ENCODE measurements around the gene IFNA6. TPM values are rescaled to one million over a fixed set of nuclear protein-coding genes. Genes with fewer than 3 reads are reported as not detected.
"Not testable (repeated sequence)": the region's sequence is repeated elsewhere in the genome, so short reads cannot be mapped to it uniquely, and the experiment has no call there.

Gene IFNA6
- total and polyA plus RNA-seq, 9 donors: 0.12 TPM; not detected in 8

DNA sequence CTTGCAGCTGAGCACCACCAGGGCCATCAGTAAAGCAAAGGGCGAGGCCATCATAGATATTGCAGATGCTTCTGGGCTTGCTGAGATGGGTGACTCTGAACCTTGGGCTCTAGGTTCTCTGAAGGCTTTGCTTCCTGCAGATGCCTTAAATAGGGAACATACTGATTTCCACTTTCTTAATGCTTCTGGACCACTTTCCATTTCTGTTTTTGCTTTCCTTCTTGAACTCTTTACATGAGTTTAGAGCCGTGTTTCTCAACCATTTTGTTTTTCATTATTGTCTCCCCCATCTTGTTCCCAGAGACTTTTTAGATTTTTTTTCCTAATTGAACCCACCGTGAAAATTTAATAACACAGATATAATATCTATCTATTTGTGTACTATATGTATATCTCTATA lies 17.3 kb upstream of the IFNA6 start, which contains the start of gene IFNA13:
Gene IFNA13 (minus strand): TSS at position 101 of the 400 bp plus-strand sequence. CDS start 47 bp downstream, at position 54.
- H3K4me1 ChIP-seq (ENCODE audit: insufficient read depth): no peaks in the 10 kb centered on the region
- intact Hi-C loops (cut with DNase I): no loop called here
- WGBS, 3 donors: 86 to 94% (median 88%) methylated on average over 3 of the region's 3 CpGs

DNA sequence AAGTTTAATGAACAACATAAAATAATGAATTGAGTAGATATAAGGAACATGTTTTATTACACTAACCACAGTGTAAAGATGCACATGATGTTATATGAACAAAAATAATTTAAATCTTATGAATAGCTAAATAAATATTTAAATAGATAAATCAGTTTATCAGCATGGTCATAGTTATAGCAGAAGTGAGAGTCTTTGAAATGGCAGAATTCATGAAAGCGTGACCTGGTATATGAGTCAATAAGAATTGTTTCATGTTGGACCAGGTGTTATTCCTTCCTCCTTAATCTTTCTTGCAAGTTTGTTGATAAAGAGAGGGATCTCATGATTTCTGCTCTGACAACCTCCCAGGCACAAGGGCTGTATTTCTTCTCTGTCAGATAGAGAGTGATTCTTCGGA lies 16.5 kb upstream of the IFNA6 start:
- WGBS, 3 donors: 99 to 100% (median 100%) methylated on average over 1 to 2 of the region's 2 CpGs
- DNase-seq; intact Hi-C loops (cut with DNase I): not testable (repeated sequence)

More for the DNA sequence above, 17.3 kb upstream of the IFNA6 start, which contains the start of gene IFNA13:
- Histone ChIP-seq H3K27ac (no peak within 1 kb of the TSS), H3K4me3 (no peak within 1 kb of the TSS), H3K27me3 (peaks cover 2% of the 10 kb centered on the region), H3K9me3 (no peaks in the 10 kb centered on the region), H3K36me3 (no peaks in the 10 kb centered on the region)
- DNase-seq: no peak
- TF ChIP-seq, protein P1, sequence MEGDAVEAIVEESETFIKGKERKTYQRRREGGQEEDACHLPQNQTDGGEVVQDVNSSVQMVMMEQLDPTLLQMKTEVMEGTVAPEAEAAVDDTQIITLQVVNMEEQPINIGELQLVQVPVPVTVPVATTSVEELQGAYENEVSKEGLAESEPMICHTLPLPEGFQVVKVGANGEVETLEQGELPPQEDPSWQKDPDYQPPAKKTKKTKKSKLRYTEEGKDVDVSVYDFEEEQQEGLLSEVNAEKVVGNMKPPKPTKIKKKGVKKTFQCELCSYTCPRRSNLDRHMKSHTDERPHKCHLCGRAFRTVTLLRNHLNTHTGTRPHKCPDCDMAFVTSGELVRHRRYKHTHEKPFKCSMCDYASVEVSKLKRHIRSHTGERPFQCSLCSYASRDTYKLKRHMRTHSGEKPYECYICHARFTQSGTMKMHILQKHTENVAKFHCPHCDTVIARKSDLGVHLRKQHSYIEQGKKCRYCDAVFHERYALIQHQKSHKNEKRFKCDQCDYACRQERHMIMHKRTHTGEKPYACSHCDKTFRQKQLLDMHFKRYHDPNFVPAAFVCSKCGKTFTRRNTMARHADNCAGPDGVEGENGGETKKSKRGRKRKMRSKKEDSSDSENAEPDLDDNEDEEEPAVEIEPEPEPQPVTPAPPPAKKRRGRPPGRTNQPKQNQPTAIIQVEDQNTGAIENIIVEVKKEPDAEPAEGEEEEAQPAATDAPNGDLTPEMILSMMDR (IDR thresholded peaks at IDR 0.05): no peak
- no peak for TF ChIP-seq EP300 (IDR thresholded peaks at IDR 0.05)
- no peak for TF ChIP-seq POLR2A (IDR thresholded peaks at IDR 0.05)

DNA sequence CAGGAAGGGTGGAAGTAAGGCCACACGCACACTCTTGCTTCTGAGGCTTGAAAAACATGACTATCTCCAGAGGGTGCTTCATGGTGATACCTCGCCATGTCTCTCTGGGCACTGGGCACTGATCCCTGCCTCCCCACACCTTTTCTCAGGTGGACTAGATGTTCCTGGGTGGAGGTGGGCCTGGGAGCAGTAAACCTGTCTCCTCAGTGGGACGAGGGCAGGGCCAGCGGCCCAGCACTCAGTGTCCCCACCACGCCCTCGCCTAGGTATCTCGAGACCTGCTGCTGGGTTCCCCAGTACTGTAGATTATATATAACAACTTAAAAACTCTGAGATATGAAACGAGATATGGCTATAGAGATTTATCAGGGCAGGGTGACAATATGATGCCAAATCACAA lies 11.6 kb upstream of the IFNA6 start:
- TF ChIP-seq, protein P1 (IDR thresholded peaks at IDR 0.05): no peak
- TF ChIP-seq EP300 (IDR thresholded peaks at IDR 0.05): no peak
- TF ChIP-seq POLR2A (IDR thresholded peaks at IDR 0.05): no peak
- intact Hi-C loops (cut with DNase I): no loop called here
- 89 to 94% (median 94%) methylated on average over 8 of the region's 8 CpGs for WGBS, 3 donors

More for the DNA sequence above, 16.5 kb upstream of the IFNA6 start:
- not testable (repeated sequence) for H3K27ac ChIP-seq; H3K36me3 ChIP-seq; H3K9me3 ChIP-seq; H3K4me1 ChIP-seq (ENCODE audit: insufficient read depth); H3K27me3 ChIP-seq; H3K4me3 ChIP-seq

DNA sequence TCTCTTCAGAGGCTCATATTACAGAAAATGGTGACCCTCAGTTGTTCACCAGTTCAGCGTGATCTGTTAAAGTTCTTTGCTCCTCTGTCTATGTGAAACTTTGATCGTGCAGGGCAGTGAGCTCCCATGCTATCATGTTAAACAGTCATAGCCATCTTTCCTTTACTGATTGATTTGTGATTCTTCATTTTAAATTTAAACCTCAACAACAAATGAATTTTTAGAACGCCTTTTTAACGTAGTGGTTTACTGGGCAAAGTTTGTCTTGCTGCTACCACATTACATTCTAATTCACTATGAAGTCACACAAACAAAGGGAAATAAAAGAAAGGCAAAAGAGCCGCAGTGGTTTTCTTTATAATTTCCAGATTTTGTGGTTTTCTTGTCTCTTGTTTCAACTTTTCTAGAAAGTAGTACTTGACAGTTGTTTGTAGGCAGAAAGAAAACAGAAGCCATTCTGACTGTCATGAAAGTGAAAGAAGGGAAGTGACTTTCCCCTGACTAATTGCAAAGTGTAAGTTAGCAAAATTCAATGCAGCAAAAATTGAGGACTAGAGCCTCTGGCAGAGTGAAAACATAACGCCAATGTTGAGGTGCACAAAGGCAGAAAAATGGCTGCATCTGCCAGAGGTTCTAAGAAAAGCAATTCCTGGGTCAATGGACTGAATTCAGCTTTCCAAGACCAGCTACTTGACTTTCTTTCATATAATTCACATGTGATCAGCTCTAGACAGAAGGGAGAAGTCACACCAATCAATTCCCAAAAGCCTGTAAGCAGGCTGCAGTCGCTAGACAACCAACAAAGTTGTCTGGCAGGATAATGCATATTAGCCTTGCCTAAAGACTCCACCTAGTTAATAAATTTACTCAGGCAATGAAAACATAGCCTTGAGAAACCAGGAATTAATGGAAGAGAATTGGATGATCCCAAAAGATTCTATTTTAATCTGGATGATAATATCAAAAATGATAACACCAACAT lies 7.1 kb upstream of the IFNA6 start:
- H3K4me3 ChIP-seq: no peak overlapping the region
- no peak for TF ChIP-seq POLR2A (IDR thresholded peaks at IDR 0.05)
- TF ChIP-seq, protein P1 (IDR thresholded peaks at IDR 0.05): no peak
- no peak for TF ChIP-seq EP300 (IDR thresholded peaks at IDR 0.05)
- no peak for DNase-seq
- intact Hi-C loops (cut with DNase I): no loop called here
- no peaks in the 10 kb centered on the region for H3K27me3 ChIP-seq
- no peaks in the 10 kb centered on the region for H3K36me3 ChIP-seq
- H3K4me1 ChIP-seq (ENCODE audit: insufficient read depth): no peaks in the 10 kb centered on the region
- WGBS, 3 donors: 40 to 58% (median 51%) methylated on average over 7 of the region's 7 CpGs
- no peak overlapping the region for H3K27ac ChIP-seq
- no peaks in the 10 kb centered on the region for H3K9me3 ChIP-seq

More for the DNA sequence above, 11.6 kb upstream of the IFNA6 start:
- no peak for DNase-seq
- Histone ChIP-seq H3K4me1 (ENCODE audit: insufficient read depth) (no peaks in the 10 kb centered on the region), H3K9me3 (no peaks in the 10 kb centered on the region), H3K4me3 (no peak overlapping the region), H3K36me3 (no peaks in the 10 kb centered on the region), H3K27me3 (no peaks in the 10 kb centered on the region), H3K27ac (no peak overlapping the region)
